Amniotic stem cell (primary cell): Measurements from ENCODE around the gene ADCY3.
"Not testable (repeated sequence)": the region's sequence is repeated elsewhere in the genome, so short reads cannot be mapped to it uniquely, and the experiment has no call there.

Experiments
- DNase-seq: peaks from one replicate; lab custom pipeline; 2025; lab: John Stamatoyannopoulos, UW

ADCY3 gene

GRCh38 chr2:24809316-24810007, 110.6 kb downstream of the ADCY3 start:
- DNase-seq = no peak

DNA sequence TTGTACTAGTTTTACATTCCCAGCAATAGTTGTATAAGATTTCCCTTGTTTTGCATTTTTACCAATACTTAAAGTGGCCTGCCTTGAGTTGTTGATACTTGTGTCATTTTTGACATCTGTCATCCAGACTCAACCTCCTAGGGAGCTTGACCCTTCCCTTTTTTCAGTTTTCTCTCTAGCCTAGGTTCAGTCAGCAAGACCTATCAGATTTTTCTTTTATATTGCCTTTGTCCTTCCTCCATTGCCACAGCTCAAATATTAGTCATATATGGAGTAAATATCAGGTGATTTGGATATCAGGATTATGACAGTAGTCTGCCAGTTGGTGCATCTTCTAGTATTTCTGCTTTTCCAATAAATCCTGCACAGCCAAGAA, 113.4 kb downstream of the ADCY3 start:
- no peak for DNase-seq

- DNase-seq = not testable (repeated sequence)
Observed at GRCh38 chr2:24805811-24806660, 114.0 kb downstream of the ADCY3 start.

DNA sequence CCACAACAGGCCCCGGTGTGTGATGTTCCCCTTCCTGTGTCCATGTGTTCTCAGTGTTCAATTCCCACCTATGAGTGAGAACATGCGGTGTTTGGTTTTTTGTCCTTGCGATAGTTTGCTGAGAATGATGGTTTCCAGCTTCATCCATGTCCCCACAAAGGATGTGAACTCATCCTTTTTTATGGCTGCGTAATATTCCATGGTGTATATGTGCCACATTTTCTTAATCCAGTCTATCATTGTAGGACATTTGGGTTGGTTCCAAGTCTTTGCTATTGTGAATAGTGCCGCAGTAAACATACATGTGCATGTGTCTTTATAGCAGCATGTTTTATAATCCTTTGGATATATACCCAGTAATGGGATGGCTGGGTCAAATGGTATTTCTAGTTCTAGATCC, 119.5 kb downstream of the ADCY3 start:
- DNase-seq = not testable (repeated sequence)

- DNase-seq = no peak
Observed at GRCh38 chr2:24797644-24798043, 122.4 kb downstream of the ADCY3 start.

- no peak for DNase-seq
Observed at GRCh38 chr2:24793761-24794435, 126.1 kb downstream of the ADCY3 start.

DNA sequence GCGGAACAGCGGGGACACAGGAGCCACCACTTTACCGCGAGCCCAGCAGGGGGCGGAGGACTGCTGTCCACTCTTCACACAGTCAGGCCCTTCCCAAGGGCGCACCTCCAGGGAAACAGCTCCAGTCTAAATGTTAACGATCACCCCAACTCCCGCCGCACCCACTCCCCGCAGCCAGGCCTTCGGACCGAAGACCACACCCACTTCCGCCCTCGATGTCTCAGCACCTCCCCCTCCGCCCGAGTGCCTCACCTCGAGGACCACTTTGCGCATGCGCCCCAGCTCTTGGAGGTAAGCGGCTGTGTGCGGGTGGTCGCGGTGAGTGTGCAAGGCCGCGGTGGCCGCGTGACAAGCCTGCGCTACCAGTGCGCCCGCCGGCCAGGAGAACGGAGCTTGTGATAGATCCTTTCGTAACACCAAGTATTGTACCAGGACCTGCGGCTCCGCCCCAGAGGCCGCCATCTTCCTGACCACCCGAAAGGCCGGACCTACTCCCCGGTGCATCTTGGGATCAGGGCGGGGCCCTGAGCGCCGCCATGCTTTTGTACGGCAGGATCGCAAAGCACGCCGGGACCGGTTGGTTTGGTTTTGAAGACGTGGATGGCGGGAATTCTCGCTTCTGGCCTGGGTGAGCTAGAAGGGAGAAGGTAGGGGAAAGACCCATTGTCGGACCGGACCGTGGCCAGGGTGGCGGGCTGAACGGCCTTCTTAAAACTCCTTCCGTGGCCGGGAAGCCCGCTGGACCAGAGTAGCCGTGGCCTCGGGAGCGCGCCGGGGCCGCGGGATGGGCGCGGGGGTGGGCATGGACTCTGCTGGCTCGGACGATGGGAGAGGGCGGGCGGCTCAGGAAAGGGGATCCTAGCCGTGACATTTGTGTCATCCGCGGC, 126.9 kb downstream of the ADCY3 start, which contains the start of the genes CENPO and PTRHD1:
TSS of gene CENPO (plus strand) at position 552 of the 887 bp plus-strand sequence. CDS start 495 bp downstream, outside the sequence.
TSS of gene PTRHD1 (minus strand) at position 518 of the 887 bp plus-strand sequence. CDS start at position 504, 14 bp downstream.
- DNase-seq = peak; percentile 93

- DNase-seq = no peak
Observed at GRCh38 chr2:24792542-24792873, 127.5 kb downstream of the ADCY3 start.

DNA sequence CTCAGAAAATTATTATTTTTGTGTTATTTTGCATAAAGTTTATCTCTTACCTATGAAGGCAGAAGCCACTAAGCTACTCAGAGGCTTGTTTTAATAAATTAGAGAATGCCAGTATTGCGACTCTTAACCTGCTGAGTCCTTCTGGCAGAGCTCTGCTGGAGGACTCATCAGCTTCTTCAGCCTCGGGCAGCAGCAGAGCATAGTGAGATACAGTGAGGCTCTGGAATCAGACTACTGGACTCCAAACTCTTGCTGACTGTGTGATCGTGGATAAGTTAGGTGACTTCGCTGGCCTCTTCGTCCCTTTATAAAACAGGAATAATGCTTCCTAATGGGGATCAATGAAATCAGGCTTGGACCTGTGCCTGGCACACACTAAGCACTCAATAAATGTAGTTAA, 128.6 kb downstream of the ADCY3 start:
- DNase-seq = no peak

DNA sequence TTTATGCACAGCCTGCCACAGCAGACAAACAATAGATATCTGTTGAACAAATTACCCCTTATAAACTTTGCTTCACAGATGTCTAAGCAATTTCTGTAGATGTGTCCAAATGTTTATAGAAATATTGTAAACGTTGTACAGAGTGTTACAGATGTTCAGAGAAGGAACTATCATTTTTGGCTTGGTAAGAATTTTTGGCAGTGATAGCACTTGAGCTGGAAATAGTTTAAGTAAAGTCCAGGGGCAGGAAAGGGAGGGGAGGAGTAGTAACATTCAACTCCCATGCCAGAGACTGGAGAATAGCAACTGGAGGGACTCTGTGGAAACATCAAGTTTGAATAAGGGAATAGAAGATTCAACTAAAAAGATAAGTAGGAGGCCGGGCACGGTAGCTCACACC, 131.2 kb downstream of the ADCY3 start:
- DNase-seq = no peak

- no peak for DNase-seq
Observed at GRCh38 chr2:24787532-24787931, 132.5 kb downstream of the ADCY3 start.

DNA sequence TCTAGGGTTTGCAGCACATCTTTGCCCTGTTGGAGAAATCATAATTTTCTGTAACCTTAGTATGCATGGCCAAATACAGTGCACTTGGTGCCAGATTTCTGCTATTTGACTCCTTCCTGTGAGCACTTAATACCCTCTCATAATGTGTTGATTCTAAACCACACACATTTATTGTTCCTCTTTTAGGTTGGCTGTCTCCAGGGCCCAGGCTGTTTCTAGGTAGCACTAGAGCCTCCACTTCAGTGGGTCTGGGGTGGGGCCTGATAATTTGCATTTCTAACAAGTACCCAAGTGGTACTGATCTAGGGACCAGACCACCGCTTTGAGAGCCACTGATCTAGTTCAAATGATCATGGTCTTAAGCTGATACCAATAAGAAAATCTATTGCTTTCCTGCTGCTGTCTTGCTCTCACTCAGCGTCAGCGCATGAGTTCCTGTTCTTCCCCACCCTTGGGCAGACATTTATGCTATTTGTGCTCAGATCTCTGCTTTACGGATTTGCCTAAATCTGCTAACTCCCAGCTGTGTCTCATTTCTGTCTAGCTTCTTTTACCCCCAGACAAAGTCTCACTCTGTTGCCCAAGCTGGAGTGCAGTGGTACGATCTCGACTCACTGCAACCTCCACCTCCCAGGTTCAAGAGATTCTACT, 134.2 kb downstream of the ADCY3 start:
- DNase-seq = no peak

GRCh38 chr2:24783641-24784040, 136.4 kb downstream of the ADCY3 start:
- DNase-seq = no peak

GRCh38 chr2:24779116-24779515, 140.9 kb downstream of the ADCY3 start:
- no peak for DNase-seq

GRCh38 chr2:24774373-24774772, 145.7 kb downstream of the ADCY3 start:
- no peak for DNase-seq

DNA sequence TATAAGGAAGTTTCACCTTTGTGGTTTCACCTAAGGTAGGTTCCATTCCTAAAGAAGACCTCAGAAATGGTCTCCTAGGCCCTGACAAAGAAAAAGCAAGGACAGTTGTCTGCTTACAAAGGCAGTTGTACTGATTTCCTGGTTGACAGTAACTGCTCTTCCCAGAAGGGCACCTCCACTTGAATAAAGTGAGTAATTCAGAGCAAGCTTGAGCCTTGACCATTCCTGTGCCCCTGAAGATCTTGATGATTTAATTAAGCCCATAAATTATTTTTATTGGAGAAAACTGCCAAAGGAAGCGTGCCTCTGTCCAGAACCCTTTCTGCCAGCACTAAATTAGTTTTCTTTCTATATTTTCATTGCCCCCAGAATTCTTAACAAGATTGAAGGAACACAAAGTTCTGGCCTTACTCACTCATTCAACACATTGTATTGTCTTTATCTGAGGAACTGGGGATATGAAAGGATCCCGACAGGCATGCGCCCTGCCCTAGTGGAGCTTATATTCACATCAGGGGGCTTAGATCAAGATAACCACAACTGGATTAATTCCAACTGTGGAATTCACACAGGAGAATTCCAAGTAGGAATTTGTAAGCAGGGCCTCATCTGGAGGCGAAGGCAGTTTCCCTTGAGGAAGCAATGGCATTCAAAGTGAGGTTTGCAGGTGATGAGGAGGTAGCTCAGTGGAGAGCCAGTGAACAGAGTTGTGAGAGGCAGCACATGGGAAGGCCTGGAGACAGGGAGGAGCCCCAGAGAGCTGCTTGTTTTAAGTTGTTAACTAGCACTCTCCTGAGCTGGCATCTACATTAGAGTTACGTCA, 148.1 kb downstream of the ADCY3 start:
- no peak for DNase-seq

- DNase-seq = no peak
Observed at GRCh38 chr2:24771061-24771460, 149.0 kb downstream of the ADCY3 start.
